HG02840 (cell line): Measurements from ENCODE around the gene ACYP1.

Source experiments
- ATAC-seq: cut with Tn5 transposase; IDR thresholded peaks from one replicate; pipeline ENCODE4 v1.9.1; 2021; ENCODE audit warnings: mild to moderate bottlenecking, moderate library complexity, moderate number of reproducible peaks; ENCODE audit not compliant: unreplicated experiment, low FRiP score

Gene ACYP1

DNA sequence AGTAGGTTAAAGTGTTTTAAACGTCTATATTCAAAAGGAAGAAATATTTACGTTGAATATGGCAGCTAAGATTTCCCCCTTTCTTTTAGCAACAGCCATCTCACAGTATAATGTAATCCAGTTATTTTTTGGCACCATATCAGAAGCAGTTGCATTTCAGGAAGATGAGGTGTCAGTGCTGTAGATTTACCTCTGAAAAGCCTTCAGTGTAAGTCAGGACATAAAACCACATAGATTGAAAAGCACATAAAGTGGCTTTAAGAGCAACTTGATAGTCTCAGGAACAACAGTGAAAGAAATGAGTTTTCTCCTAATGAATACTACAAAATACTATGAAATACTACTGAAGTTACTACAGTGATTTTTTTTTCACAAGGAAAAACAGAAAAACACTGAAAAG, 19.5 kb downstream of the ACYP1 start:
- ATAC-seq, result no peak

DNA sequence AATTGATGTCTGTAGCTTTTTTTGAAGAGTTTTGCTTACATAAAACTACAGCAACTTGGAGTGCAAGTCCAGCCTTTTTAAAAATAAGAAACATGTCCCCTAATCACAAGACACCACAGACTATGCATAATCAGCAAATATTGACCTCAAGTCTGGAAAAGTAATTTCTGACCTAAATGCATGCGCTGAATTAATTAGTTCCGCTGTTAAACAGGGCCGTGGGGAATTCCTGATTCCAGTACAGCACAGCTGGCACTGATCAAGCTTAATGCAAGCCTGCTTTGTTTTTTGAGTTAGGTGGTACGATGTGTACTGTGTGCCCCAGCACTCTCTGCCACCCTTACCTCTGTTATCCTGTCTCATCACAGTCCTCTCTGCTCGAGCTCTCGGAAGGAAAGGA, 21.8 kb downstream of the ACYP1 start:
- ATAC-seq, result no peak

DNA sequence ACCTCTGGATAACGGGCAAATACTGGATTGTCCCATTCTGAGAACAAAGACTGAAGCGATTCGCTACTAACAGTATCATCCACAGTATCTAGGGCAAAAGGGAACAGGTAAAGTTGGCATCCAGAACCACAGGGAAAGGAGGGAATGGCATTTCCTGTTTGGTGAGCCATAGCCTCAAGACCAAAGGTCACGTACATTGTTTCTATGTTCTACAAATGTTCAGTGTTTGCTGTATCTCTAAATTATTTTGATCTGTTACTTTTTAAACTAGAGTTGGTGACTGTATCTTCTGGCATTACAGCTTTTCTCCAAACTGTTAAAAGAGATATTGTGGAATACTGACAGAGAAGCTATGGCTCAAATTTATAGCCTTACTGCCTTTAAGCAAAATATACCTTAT, 22.2 kb downstream of the ACYP1 start:
- ATAC-seq, result no peak

DNA sequence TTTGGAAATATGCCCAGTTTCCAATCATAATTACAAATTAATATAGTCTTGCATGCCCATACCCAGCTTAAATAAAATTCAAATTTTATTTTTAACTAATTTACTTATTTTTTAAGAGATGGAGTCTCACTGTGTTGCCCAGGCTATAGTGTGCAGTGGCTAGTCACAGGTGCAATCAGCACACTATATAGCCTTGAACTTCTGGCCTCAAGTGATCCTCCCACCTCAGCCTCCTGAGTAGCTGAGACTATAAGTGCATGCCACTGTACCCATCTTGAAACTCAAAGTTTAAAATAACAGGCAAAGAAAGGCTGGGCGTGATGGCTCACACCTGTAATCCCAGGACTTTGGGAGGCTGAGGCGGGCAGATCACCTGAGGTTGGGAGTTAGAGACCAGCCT, 22.9 kb downstream of the ACYP1 start:
- ATAC-seq, result no peak

DNA sequence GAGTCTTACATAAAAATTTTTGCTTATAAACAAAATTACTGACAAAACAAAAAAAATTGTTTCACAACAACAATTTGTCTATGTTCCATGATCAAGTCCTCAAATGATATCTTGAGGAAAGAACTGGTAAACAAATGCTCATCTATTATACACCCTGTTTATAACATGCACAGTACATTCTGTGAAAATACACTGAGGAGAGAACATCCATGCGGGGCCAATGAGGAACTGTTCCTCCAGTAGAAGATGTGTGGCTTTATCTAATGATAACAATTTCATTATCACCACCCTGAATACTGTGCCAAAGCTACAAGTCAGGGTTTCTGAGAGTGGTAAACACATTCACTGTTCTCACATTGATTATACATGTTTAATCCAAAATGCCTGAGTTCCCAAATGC, 23.3 kb downstream of the ACYP1 start:
- no peak for ATAC-seq

DNA sequence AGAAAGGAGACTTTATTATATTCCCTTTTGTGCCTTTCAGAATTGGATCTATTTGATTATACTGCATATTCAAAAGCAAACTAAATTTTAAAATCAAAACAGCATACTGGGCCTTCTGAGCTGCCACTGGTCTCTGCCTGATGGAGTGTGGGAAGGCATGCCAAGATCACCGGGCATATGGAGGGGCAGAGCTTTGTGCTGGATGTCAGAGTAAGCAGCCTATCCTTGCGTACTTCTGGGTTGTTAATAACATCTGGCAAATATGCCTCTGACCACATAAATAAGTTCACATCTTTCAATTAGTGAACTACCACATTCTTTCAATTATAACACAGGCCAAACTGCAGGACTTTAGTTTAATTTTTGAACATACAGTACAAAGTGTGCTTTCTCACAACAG, 30.9 kb downstream of the ACYP1 start:
- ATAC-seq, result no peak

DNA sequence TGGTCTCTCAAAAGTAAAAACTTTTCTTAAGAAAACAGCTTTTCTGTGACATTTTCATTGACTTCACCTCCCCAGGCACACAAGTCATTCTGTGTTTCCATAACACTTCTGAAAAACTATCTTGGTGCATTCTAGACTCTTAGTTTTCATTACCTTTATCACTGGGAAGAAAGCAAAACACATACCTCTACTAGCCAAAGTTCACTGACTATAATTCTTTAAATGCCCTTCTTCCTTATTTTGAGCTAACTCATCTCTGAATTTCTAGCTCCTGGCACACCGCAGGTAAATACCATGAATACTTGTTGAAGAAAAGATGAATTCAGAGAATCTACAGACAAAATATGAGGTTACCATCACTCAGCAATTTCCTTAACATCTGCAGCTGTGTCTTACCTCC, 33.7 kb downstream of the ACYP1 start:
- ATAC-seq, result no peak

DNA sequence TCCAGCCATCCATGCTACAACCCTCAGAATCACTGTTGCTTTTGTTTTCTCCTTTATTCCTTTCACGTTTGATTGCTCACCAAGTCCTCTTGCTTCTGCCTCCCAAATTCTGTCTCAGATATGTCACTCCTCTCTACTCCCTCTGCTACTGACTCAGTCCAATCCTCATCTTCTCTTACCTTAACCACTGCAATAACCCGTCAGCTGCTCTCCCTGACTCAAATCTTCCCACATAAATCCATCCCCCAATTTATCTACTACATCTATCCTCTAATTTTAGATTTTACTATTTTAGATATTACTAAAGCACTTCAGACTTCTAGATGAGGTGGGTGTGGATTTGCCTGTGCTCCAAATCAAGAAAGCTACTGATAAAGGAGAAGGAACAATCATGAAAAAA, 37.9 kb downstream of the ACYP1 start:
- ATAC-seq, result no peak

DNA sequence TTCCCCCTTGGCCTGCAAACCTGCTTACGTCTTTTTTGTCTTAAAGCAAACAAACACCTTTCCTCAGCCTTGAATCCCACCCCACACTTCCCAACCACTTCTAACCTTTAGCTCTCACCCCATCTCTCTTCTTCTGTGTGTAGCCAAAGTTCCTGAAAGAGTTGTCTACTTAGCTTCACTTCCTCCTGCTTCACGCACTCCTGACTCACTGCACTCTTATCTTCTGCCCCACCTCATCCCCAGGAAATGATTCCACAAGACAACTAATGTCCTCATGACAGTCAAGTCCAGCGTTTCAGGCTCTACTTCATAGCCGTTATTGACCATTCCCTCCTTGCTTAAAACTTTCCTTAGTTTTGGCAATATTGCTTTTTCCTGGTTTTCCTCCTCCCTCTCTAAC, 38.7 kb downstream of the ACYP1 start:
- ATAC-seq, result no peak

DNA sequence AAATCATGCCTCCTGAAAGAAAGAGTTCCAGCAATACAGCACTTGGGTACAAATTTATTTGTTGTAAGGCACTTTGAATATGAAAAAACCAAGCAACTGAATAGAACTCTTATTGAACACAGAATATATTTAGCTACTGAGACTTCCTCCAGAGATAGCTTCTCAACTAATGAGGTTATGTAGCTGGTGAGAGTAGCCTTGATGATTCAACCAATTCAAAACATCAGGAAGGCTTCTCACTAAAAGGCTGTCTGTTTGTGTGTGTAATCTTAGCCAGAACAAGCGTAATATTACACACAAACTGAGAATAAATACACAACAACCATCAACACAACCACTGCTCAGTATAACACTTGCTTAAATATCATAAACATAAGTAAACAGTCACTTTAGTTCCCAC, 40.7 kb downstream of the ACYP1 start:
- no peak for ATAC-seq

DNA sequence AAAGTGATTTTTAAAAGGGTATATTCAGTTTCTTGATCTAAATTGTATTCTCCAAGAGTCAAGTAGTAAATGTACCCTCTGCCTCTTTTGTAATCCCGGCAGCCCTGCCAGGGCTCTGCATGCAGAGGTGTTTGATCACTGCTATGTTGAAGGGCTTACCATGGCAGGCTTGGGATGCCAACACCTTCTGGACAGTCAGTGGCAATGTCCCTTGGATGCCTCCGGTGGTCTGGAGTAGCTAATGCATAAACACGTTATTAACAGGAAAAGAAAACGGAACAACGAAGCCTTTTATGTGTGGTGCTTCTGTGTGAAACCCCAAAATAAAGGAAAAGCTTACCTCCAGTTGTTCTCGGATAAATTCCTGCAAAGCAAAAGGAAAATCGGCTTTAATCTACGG, 41.2 kb downstream of the ACYP1 start:
- ATAC-seq, result no peak

DNA sequence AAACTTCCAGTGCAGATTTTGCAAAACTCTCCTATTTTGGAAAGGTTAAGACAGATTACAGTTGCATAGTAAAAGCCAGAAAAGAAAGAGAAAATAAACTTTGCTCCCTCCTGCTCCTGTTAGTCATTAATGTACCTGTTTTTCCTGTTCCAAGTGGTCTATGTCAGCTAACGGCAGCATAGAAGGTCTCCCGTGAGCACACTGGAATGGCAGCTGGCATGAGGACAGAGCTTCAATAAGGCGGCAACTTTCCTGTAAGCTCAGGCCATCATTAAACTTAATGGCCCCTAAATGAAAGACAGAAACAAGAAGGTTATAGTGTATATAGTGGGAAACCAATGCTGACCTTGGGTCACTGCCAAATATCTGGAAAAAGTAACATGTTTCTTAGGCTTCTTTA, 45.1 kb downstream of the ACYP1 start:
- no peak for ATAC-seq

DNA sequence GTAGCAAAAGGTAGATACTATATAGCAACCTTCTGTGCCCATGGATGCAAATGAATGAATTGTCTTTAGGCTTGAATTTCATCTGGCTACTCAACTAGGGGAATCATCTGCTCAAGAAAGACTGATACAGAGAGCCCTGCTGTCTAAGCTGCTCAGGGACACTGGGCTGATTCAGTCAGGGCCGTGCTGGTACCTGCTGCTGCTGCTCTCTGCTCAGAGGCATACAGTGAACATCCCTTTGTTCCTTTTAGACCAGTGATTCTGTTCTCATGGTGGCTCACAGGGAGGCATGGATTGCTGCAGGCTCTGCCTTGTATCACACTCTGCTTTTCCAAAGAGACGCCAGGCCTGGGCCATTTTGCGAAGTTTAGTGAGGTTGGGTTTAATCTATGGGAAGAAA, 47.0 kb downstream of the ACYP1 start:
- ATAC-seq, result no peak

DNA sequence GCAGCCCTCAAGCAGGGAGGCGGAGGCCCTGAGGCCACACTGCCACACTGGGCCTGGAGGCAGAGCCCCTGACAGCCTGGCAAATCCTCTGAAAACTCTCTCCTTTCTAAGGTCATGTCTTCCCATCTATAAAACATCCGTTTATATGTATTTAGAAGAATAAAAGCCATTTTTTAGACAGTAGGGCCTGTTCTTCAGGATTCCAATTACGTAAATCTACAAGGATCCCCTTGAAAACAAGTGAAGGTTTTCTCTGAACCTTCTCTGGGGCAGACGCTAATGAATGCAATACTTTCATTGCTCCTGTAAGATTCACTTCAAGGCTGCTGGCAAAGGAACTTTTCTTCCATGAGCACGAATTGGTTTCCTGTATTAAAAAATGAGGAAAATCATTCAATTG, 48.3 kb downstream of the ACYP1 start:
- no peak for ATAC-seq

DNA sequence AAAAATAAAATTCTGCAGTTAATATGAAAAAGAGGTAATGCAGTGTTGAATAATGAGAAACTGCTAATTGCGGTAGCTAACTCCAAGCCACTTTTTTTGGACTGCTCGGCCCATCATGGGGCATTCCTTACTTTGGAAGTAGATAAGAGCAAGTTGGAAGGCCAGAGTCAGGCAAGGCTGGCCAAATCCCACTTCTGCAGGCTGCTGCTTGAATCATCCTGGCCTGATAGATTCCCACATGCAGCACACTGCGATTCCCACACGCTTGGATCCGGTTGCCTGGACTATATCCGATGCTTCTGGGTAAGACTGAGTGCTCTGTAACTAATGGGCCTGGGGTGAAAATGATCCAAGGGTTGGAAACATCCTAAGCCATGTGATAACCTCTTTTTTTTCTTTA, 50.5 kb downstream of the ACYP1 start:
- no peak for ATAC-seq

DNA sequence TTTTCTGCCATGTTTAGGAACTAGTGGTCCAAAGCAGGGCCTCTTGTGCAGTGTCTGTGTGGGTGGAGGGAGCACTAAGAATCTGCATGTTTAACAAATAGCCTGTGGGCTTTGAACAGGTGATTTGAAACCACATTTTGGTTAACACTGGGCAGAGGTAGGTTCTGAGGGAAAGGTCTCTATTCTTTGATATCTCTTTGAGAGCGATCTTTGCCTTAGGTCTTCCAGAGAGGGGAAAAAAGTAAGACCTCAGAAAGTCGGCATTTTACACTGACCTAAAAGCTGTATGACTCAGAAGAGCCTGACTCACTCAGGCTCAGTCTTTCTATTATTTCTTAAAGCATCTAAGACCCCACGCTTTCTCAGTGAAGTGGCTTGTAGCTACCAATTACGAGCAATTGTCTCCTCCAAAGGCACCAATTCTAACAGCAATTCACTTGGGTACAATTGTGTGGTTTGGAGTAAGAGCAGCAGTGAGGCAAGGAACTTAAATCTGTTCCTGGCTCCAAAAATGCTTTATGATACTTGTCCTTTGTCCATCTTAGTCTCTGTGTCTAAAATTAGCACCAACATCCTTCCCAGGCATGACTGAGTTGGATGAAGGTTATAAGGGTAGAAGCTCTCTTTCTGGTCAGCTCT, 52.3 kb downstream of the ACYP1 start:
- no peak for ATAC-seq

DNA sequence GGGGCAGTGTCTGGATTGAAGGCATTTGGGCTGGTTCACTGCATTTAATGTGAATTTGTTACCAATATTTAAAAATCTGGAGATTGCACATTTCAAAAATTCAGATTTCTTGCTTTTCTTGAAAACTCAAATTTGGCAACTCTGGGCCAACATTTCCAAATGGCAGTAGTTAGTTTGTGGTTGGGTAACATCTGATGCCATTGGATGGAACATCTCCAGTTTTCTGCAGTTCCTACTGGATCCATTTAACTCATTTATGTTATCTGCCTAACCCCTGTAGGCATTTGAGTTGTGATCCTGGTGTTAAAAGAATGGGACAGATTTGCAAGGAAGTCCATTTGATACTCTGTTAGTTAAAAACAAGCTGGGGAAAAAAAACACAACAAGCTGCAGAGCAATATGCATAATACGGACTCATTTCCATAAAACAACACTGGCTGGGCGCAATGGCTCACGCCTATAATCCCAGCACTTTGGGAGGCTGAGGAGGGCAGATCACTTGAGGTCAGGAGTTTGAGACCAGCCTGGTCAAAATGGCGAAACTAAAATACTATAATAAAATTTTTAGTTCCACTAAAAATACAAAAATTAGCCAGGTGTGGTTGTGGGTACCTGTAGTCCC, 53.2 kb downstream of the ACYP1 start:
- no peak for ATAC-seq

DNA sequence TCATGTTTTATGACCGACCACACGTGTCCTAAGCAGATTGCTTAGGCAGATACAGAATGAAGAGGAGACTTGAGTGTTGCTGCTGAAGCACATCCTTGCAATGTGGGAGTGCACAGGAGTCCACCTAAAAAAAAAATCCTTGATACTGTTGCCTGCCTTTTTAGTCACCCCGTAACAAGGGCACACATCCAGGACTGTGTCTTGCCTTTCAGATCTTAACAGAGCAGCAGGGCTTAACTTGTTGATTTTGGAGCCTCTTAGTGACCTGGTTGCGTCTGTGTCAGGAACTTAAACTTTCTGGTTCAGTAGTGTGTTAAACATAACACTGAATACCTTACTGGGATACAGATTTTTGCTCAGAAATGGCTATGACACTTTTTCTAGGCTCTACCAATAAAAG, 54.6 kb downstream of the ACYP1 start:
- no peak for ATAC-seq

DNA sequence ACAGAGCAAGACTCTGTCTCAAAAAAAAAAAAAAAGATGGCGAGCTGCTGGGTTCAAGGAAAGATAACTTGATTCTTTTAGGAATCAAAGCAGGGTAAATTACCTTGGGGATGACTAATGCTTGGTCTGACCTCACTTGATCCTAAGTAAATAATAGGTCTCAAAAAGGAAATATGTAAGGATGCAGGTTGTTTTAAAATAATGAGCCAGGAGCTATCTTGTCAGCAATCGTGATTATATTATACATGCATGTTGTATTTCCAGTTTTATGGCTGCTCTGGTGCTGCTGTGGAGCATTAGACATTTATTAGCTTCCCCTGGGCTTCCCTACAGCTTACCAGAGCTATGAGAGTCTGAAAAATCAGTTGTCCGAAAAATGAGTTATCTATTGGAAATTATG, 58.5 kb downstream of the ACYP1 start:
- ATAC-seq, result no peak

DNA sequence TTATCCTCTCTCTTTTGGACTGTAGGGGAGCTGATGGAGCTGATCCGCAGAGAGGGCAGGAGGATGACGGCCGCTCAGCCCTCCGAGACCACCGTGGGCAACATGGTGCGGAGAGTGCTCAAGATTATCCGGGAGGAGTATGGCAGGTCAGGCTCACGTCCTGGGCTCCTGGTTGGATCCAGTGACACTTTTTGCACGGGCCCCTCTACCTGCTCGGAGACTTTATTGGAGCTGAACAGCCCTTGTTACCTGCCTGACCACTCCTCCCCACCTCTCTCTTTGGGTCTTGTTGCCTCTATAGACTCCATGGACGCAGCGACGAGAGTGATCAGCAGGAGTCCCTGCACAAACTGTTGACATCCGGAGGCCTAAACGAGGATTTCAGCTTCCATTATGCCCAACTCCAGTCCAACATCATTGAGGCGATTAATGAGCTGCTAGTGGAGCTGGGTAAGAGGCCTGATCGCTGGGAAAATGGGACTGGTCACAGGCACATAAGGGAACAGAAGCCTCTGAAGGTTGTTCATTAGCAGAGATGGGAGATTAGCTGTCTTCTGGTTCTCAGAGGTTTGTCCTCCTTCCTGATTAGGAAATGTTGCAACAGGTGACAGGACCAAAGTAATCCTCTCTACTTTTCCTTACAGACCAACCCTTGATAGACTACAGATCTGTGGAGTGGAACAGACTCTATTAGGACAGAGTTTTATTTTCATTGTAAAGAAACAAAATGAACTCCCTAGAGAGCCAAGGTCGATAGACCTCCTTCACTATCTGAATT, 60.4 kb downstream of the ACYP1 start:
- ATAC-seq, result no peak
